Uterus (tissue), 2 donors: Measurements from ENCODE around the gene ZFP69B.

Experiments used
- CTCF ChIP-seq, 4 experiments: fragments of 200-600 bp in 2 of 4; fragments of 450-650 bp in 2 of 4; sonication (generic) in 2 of 4; IDR thresholded peaks; one replicate each; pipeline ENCODE4 v1.5.1; 2016 to 2019; ENCODE audit warnings: antibody characterized with exemption in 4 of 4, mild to moderate bottlenecking in 2 of 4, moderate library complexity in 1 of 4
- POLR2A ChIP-seq, 2 donors: fragments of 450-650 bp; IDR thresholded peaks; one replicate each; pipeline ENCODE4 v1.6.1; 2016; ENCODE audit warnings: antibody characterized with exemption in 2 of 2, mild to moderate bottlenecking in 1 of 2, moderate library complexity in 1 of 2

- no peak for TF ChIP-seq CTCF (IDR thresholded peaks at IDR 0.05)
- TF ChIP-seq POLR2A (IDR thresholded peaks at IDR 0.05), result no peak
These were observed 27.4 kb downstream of the ZFP69B start for GRCh38 chr1:40477678-40478053.
